ENCODE data around the gene ADGRV1.

The ADGRV1 gene

GRCh38 chr5:90551376-90551775 is 7.2 kb upstream of the ADGRV1 start:
- H3F3A ChIP-seq (ENCODE audit: insufficient read depth) = no peaks in the 10 kb centered on the region
- no peaks in the 10 kb centered on the region for H3K9me3 ChIP-seq (ENCODE audit: insufficient read depth, low read length)
- no peak overlapping the region for H3K4me3 ChIP-seq (ENCODE audit: insufficient read depth, low read length, poor library complexity, severe bottlenecking)
- no peak overlapping the region for H3K4me2 ChIP-seq (ENCODE audit: low read depth, low read length, poor library complexity, severe bottlenecking)
- H3K27ac ChIP-seq (ENCODE audit: low read depth, low read length) = no peak overlapping the region
- no peaks in the 10 kb centered on the region for H3K9me2 ChIP-seq (replicated peaks; ENCODE audit: insufficient read depth, low read length)
- no peaks in the 10 kb centered on the region for H3K36me3 ChIP-seq (ENCODE audit: low read length)
- no peak for TF ChIP-seq EZH2phosphoT487 (conservative IDR thresholded peaks at IDR 0.05; ENCODE audit: low read length)
- no peak for TF ChIP-seq CTCF (IDR thresholded peaks at IDR 0.05; ENCODE audit: insufficient read depth, low read length, poor library complexity, severe bottlenecking)
- no peaks in the 10 kb centered on the region for H3K79me2 ChIP-seq (ENCODE audit: insufficient read depth, low read length)
- no peaks in the 10 kb centered on the region for H3K27me3 ChIP-seq (ENCODE audit: low read length)
- no peaks in the 10 kb centered on the region for H4K20me1 ChIP-seq (ENCODE audit: low read depth, low read length)
- H2AFZ ChIP-seq (ENCODE audit: low read depth, low read length, severe bottlenecking) = no peak overlapping the region
- no peak overlapping the region for H3K9ac ChIP-seq (ENCODE audit: low read length)

GRCh38 chr5:90553711-90554110 is 4.9 kb upstream of the ADGRV1 start:
- TF ChIP-seq EZH2phosphoT487 (conservative IDR thresholded peaks at IDR 0.05; ENCODE audit: low read length) (no peak), CTCF (IDR thresholded peaks at IDR 0.05; ENCODE audit: insufficient read depth, low read length, poor library complexity, severe bottlenecking) (no peak)
- no peaks in the 10 kb centered on the region for H3K9me2 ChIP-seq (replicated peaks; ENCODE audit: insufficient read depth, low read length)
- no peaks in the 10 kb centered on the region for H4K20me1 ChIP-seq (ENCODE audit: low read depth, low read length)
- no peaks in the 10 kb centered on the region for H3K9me3 ChIP-seq (ENCODE audit: insufficient read depth, low read length)
- H3K27me3 ChIP-seq (ENCODE audit: low read length) = no peaks in the 10 kb centered on the region
- no peak overlapping the region for H3K4me3 ChIP-seq (ENCODE audit: insufficient read depth, low read length, poor library complexity, severe bottlenecking)
- H2AFZ ChIP-seq (ENCODE audit: low read depth, low read length, severe bottlenecking) = no peak overlapping the region
- H3K27ac ChIP-seq (ENCODE audit: low read depth, low read length) = no peak overlapping the region
- no peak overlapping the region for H3K4me2 ChIP-seq (ENCODE audit: low read depth, low read length, poor library complexity, severe bottlenecking)
- no peaks in the 10 kb centered on the region for H3K79me2 ChIP-seq (ENCODE audit: insufficient read depth, low read length)
- H3K36me3 ChIP-seq (ENCODE audit: low read length) = no peaks in the 10 kb centered on the region
- no peaks in the 10 kb centered on the region for H3F3A ChIP-seq (ENCODE audit: insufficient read depth)
- H3K9ac ChIP-seq (ENCODE audit: low read length) = no peak overlapping the region

GRCh38 chr5:90554358-90555006 is 4.1 kb upstream of the ADGRV1 start:
- Histone ChIP-seq H3F3A (ENCODE audit: insufficient read depth) (no peaks in the 10 kb centered on the region), H3K27ac (ENCODE audit: low read depth, low read length) (no peak overlapping the region), H4K20me1 (ENCODE audit: low read depth, low read length) (no peaks in the 10 kb centered on the region), H3K27me3 (ENCODE audit: low read length) (no peaks in the 10 kb centered on the region), H3K9me3 (ENCODE audit: insufficient read depth, low read length) (no peaks in the 10 kb centered on the region), H3K9ac (ENCODE audit: low read length) (no peak overlapping the region), H2AFZ (ENCODE audit: low read depth, low read length, severe bottlenecking) (no peak overlapping the region), H3K4me3 (ENCODE audit: insufficient read depth, low read length, poor library complexity, severe bottlenecking) (no peak overlapping the region), H3K9me2 (replicated peaks; ENCODE audit: insufficient read depth, low read length) (no peaks in the 10 kb centered on the region), H3K79me2 (ENCODE audit: insufficient read depth, low read length) (no peaks in the 10 kb centered on the region), H3K36me3 (ENCODE audit: low read length) (no peaks in the 10 kb centered on the region), H3K4me2 (ENCODE audit: low read depth, low read length, poor library complexity, severe bottlenecking) (no peak overlapping the region)
- no peak for TF ChIP-seq EZH2phosphoT487 (conservative IDR thresholded peaks at IDR 0.05; ENCODE audit: low read length)
- no peak for TF ChIP-seq CTCF (IDR thresholded peaks at IDR 0.05; ENCODE audit: insufficient read depth, low read length, poor library complexity, severe bottlenecking)

All from SU-DHL-6 (cell line).